MM.1S (cell line): ENCODE measurements around the gene PARD3.

Source experiments
- DNase-seq: peaks from one replicate; pipeline ENCODE4 v3.0.0-alpha.2; 2015
- H2AFZ ChIP-seq: fragments of 300-600 bp; sonication (generic); 2 replicates; pipeline ENCODE4 v1.6.0; 2016; ENCODE audit warnings: antibody characterized with exemption, low read length
- H3F3A ChIP-seq: fragments of 300-600 bp; sonication (generic); 2 replicates; pipeline ENCODE4 v1.6.1; 2016; ENCODE audit warnings: mild to moderate bottlenecking, antibody characterized with exemption, low read length, moderate library complexity, mixed read lengths; ENCODE audit not compliant: insufficient read depth
- H3K27ac ChIP-seq: fragments of 300-600 bp; sonication (generic); 2 replicates; pipeline ENCODE4 v1.5.1; 2016; ENCODE audit warnings: mild to moderate bottlenecking, low read length
- H3K27me3 ChIP-seq: fragments of 300-600 bp; sonication (generic); replicated peaks from 2 replicates; pipeline ENCODE4 v1.6.0; 2016; ENCODE audit warnings: low read length; ENCODE audit not compliant: insufficient read depth
- H3K36me3 ChIP-seq: fragments of 300-600 bp; sonication (generic); replicated peaks from 2 replicates; pipeline ENCODE4 v1.6.1; 2016; ENCODE audit warnings: mild to moderate bottlenecking, low read length, mixed read lengths; ENCODE audit not compliant: insufficient read depth
- H3K4me1 ChIP-seq: fragments of 300-600 bp; sonication (generic); 2 replicates; pipeline ENCODE4 v1.6.1; 2016; ENCODE audit warnings: low read length, mixed read lengths
- H3K4me2 ChIP-seq: fragments of 300-600 bp; sonication (generic); 2 replicates; pipeline ENCODE4 v1.6.0; 2016; ENCODE audit warnings: low read depth, low read length
- H3K4me3 ChIP-seq: fragments of 300-600 bp; sonication (generic); 2 replicates; pipeline ENCODE4 v1.5.1; 2016; ENCODE audit warnings: low read length, mixed read lengths
- H3K79me2 ChIP-seq: fragments of 300-600 bp; sonication (generic); 2 replicates; pipeline ENCODE4 v1.6.1; 2016; ENCODE audit warnings: mixed run types, low read length, mixed read lengths
- H3K9ac ChIP-seq: fragments of 300-600 bp; sonication (generic); 2 replicates; pipeline ENCODE4 v1.6.1; 2016; ENCODE audit warnings: low read length, mixed read lengths
- H3K9me2 ChIP-seq: fragments of 300-600 bp; sonication (generic); replicated peaks from 2 replicates; pipeline ENCODE4 v1.6.1; 2016; ENCODE audit warnings: mild to moderate bottlenecking, low read length, mixed read lengths; ENCODE audit not compliant: insufficient read depth
- H3K9me3 ChIP-seq: fragments of 300-600 bp; sonication (generic); replicated peaks from 2 replicates; pipeline ENCODE4 v1.6.1; 2016; ENCODE audit warnings: mild to moderate bottlenecking, low read length, mixed read lengths; ENCODE audit not compliant: insufficient read depth
- H4K20me1 ChIP-seq: fragments of 300-600 bp; sonication (generic); 2 replicates; pipeline ENCODE4 v1.6.1; 2016; ENCODE audit warnings: mild to moderate bottlenecking, low read length, moderate library complexity, mixed read lengths; ENCODE audit not compliant: insufficient read depth
- CTCF ChIP-seq: fragments of 300-600 bp; sonication (generic); IDR thresholded peaks from 2 replicates; pipeline ENCODE4 v1.5.1; 2016; ENCODE audit warnings: antibody characterized with exemption, low read length, mixed read lengths
- EZH2 ChIP-seq: fragments of 300-600 bp; sonication (generic); optimal IDR thresholded peaks from 2 replicates; pipeline ENCODE3; 2017; ENCODE audit warnings: low read depth, mild to moderate bottlenecking, antibody characterized with exemption, low read length, mixed read lengths
- EZH2phosphoT487 ChIP-seq: fragments of 300-600 bp; sonication (generic); IDR thresholded peaks from 2 replicates; pipeline ENCODE4 v1.6.1; 2018; ENCODE audit warnings: antibody characterized with exemption, low read length

PARD3 gene

GRCh38 chr10:34292194-34292565 lies 522.9 kb downstream of the PARD3 start:
- no peaks in the 10 kb centered on the region for H3K9me3 ChIP-seq
- no peak overlapping the region for H3K9ac ChIP-seq
- no peaks in the 10 kb centered on the region for H3K9me2 ChIP-seq
- no peak overlapping the region for H3K4me2 ChIP-seq
- no peaks in the 10 kb centered on the region for H3F3A ChIP-seq
- H3K79me2 ChIP-seq = no peaks in the 10 kb centered on the region
- H4K20me1 ChIP-seq = no peaks in the 10 kb centered on the region
- no peak overlapping the region for H3K27ac ChIP-seq
- no peaks in the 10 kb centered on the region for H3K4me1 ChIP-seq
- TF ChIP-seq CTCF = no peak
- no peak for TF ChIP-seq EZH2phosphoT487
- TF ChIP-seq EZH2 = no peak
- H3K4me3 ChIP-seq = no peak overlapping the region
- no peaks in the 10 kb centered on the region for H3K36me3 ChIP-seq
- H3K27me3 ChIP-seq = no peaks in the 10 kb centered on the region
- no peak for DNase-seq
- H2AFZ ChIP-seq = no peak overlapping the region

- no peak overlapping the region for H3K27ac ChIP-seq
- no peaks in the 10 kb centered on the region for H3K9me3 ChIP-seq
- no peaks in the 10 kb centered on the region for H4K20me1 ChIP-seq
- no peak for TF ChIP-seq EZH2phosphoT487
- TF ChIP-seq CTCF = no peak
- H3F3A ChIP-seq = no peaks in the 10 kb centered on the region
- H3K36me3 ChIP-seq = no peaks in the 10 kb centered on the region
- no peaks in the 10 kb centered on the region for H3K4me1 ChIP-seq
- no peak overlapping the region for H3K4me2 ChIP-seq
- H3K4me3 ChIP-seq = no peak overlapping the region
- no peaks in the 10 kb centered on the region for H3K27me3 ChIP-seq
- no peak for DNase-seq
- H3K9ac ChIP-seq = no peak overlapping the region
- H2AFZ ChIP-seq = no peak overlapping the region
- no peaks in the 10 kb centered on the region for H3K9me2 ChIP-seq
- H3K79me2 ChIP-seq = no peaks in the 10 kb centered on the region
Observed at GRCh38 chr10:34291466-34292193, 523.5 kb downstream of the PARD3 start.

GRCh38 chr10:34290412-34291081 lies 524.5 kb downstream of the PARD3 start:
- Histone ChIP-seq H3F3A (no peaks in the 10 kb centered on the region), H3K27ac (no peak overlapping the region), H3K4me2 (no peak overlapping the region), H3K4me1 (no peaks in the 10 kb centered on the region), H2AFZ (no peak overlapping the region), H3K9ac (no peak overlapping the region), H3K27me3 (no peaks in the 10 kb centered on the region), H3K9me3 (no peaks in the 10 kb centered on the region), H3K9me2 (no peaks in the 10 kb centered on the region), H4K20me1 (no peaks in the 10 kb centered on the region), H3K4me3 (no peak overlapping the region), H3K79me2 (no peaks in the 10 kb centered on the region), H3K36me3 (no peaks in the 10 kb centered on the region)
- no peak for DNase-seq
- TF ChIP-seq EZH2 (no peak), EZH2phosphoT487 (no peak), CTCF (no peak)
